ENCODE results near the gene AXIN1. TPM values are rescaled to one million over a fixed set of nuclear protein-coding genes. Genes with fewer than 3 reads are reported as not detected.

The AXIN1 gene
- total RNA-seq, 1 experiment from 2014 or later = 26.9 TPM

GRCh38 chr16:392450-393030 lies 40.0 kb upstream of the AXIN1 start:
- Histone ChIP-seq H3K4me1 (ENCODE audit: insufficient read depth, low read length) (no peaks in the 10 kb centered on the region; the same call in 1 of the 2 replicates), H3K79me2 (ENCODE audit: low read length) (no peaks in the 10 kb centered on the region), H2AFZ (ENCODE audit: low read length) (no peak overlapping the region), H3K36me3 (ENCODE audit: low read depth, low read length) (no peaks in the 10 kb centered on the region), H3K27me3 (ENCODE audit: low read length) (no peaks in the 10 kb centered on the region), H3K27ac (ENCODE audit: low read length) (no peak overlapping the region), H4K20me1 (ENCODE audit: low read length) (no peaks in the 10 kb centered on the region), H3K4me2 (ENCODE audit: low read length) (no peak overlapping the region), H3K9me3 (ENCODE audit: low read length) (no peaks in the 10 kb centered on the region), H3K9me2 (replicated peaks; ENCODE audit: low read length) (no peaks in the 10 kb centered on the region), H3K4me3 (ENCODE audit: low read length) (no peak overlapping the region), H3K9ac (ENCODE audit: low read length) (no peak overlapping the region), H3F3A (ENCODE audit: low read length, unreplicated experiment) (no peaks in the 10 kb centered on the region)
- TF ChIP-seq EZH2 (IDR thresholded peaks at IDR 0.05; ENCODE audit: low read length, unreplicated experiment) (no peak), EZH2phosphoT487 (IDR thresholded peaks at IDR 0.05; ENCODE audit: borderline replicate concordance, low read length) (no peak), CTCF (conservative IDR thresholded peaks at IDR 0.05; ENCODE audit: low read depth, low read length) (no peak)
- ChIA-PET POLR2A (ENCODE audit: unreplicated experiment) (no interaction called here), CTCF (interaction anchor here (0.6 kb wide), 1 partner anchor 9 kb away, joined by 4 read pairs; no protein-coding TSS in a partner anchor)
- BruUV-seq (replicated peaks) = no TSS peak
- intact Hi-C loops (cut with micrococcal nuclease) = no loop called here
- DNase-seq (no peak), ATAC-seq (no peak)

GRCh38 chr16:391885-392335 lies 39.4 kb upstream of the AXIN1 start:
- BruUV-seq (replicated peaks) = no TSS peak
- no peak overlapping the region for H3K27ac ChIP-seq (ENCODE audit: low read length)
- no peaks in the 10 kb centered on the region; the same call in 1 of the 2 replicates for H3K4me1 ChIP-seq (ENCODE audit: insufficient read depth, low read length)
- H3K9me3 ChIP-seq (ENCODE audit: low read length) = no peaks in the 10 kb centered on the region
- POLR2A ChIA-PET (ENCODE audit: unreplicated experiment) = no interaction called here
- ATAC-seq (peak; percentile 46), DNase-seq (peak; percentile 63)
- no peak overlapping the region for H3K9ac ChIP-seq (ENCODE audit: low read length)
- CTCF ChIA-PET = interaction anchor here (0.6 kb wide), 1 partner anchor 9 kb away, joined by 4 read pairs; no protein-coding TSS in a partner anchor
- H3K79me2 ChIP-seq (ENCODE audit: low read length) = no peaks in the 10 kb centered on the region
- no peaks in the 10 kb centered on the region for H3K36me3 ChIP-seq (ENCODE audit: low read depth, low read length)
- no peaks in the 10 kb centered on the region for H4K20me1 ChIP-seq (ENCODE audit: low read length)
- no peak overlapping the region for H2AFZ ChIP-seq (ENCODE audit: low read length)
- no peaks in the 10 kb centered on the region for H3K27me3 ChIP-seq (ENCODE audit: low read length)
- no peak overlapping the region for H3K4me2 ChIP-seq (ENCODE audit: low read length)
- H3F3A ChIP-seq (ENCODE audit: low read length, unreplicated experiment) = no peaks in the 10 kb centered on the region
- no peaks in the 10 kb centered on the region for H3K9me2 ChIP-seq (replicated peaks; ENCODE audit: low read length)
- TF ChIP-seq CTCF (conservative IDR thresholded peaks at IDR 0.05; ENCODE audit: low read depth, low read length) (peak; percentile 78), EZH2phosphoT487 (IDR thresholded peaks at IDR 0.05; ENCODE audit: borderline replicate concordance, low read length) (no peak)
- intact Hi-C loops (cut with micrococcal nuclease) = no loop called here
- no peak overlapping the region for H3K4me3 ChIP-seq (ENCODE audit: low read length)

GRCh38 chr16:389352-389751 lies 36.8 kb upstream of the AXIN1 start:
- ATAC-seq (no peak), DNase-seq (no peak)
- Histone ChIP-seq H3K9ac (ENCODE audit: low read length) (no peak overlapping the region), H3K9me2 (replicated peaks; ENCODE audit: low read length) (no peaks in the 10 kb centered on the region), H3K36me3 (ENCODE audit: low read depth, low read length) (no peaks in the 10 kb centered on the region), H3K79me2 (ENCODE audit: low read length) (no peaks in the 10 kb centered on the region), H2AFZ (ENCODE audit: low read length) (no peak overlapping the region), H3K4me1 (ENCODE audit: insufficient read depth, low read length) (no peaks in the 10 kb centered on the region), H3K27me3 (ENCODE audit: low read length) (no peaks in the 10 kb centered on the region), H3K4me3 (ENCODE audit: low read length) (no peak overlapping the region), H3K27ac (ENCODE audit: low read length) (no peak overlapping the region), H3F3A (ENCODE audit: low read length, unreplicated experiment) (no peaks in the 10 kb centered on the region), H4K20me1 (ENCODE audit: low read length) (no peaks in the 10 kb centered on the region), H3K4me2 (ENCODE audit: low read length) (no peak overlapping the region), H3K9me3 (ENCODE audit: low read length) (no peaks in the 10 kb centered on the region)
- CTCF ChIA-PET = no interaction called here
- BruUV-seq (replicated peaks) = no TSS peak
- TF ChIP-seq CTCF (conservative IDR thresholded peaks at IDR 0.05; ENCODE audit: low read depth, low read length) (no peak), EZH2phosphoT487 (IDR thresholded peaks at IDR 0.05; ENCODE audit: borderline replicate concordance, low read length) (no peak), EZH2 (IDR thresholded peaks at IDR 0.05; ENCODE audit: low read length, unreplicated experiment) (no peak)
- intact Hi-C loops (cut with micrococcal nuclease) = no loop called here
- POLR2A ChIA-PET (ENCODE audit: unreplicated experiment) = no interaction called here

Measured in PC-3 (cell line).